GM18505 (cell line): ENCODE data around the gene FIGLA.

ENCODE experiments used
- ATAC-seq: cut with Tn5 transposase; IDR thresholded peaks from one replicate; pipeline ENCODE4 v1.9.1; 2021; ENCODE audit not compliant: unreplicated experiment
- POLR2A ChIP-seq: IDR thresholded peaks from 4 replicates; pipeline ENCODE4 v1.6.1; 2011; ENCODE audit warnings: borderline replicate concordance; ENCODE audit not compliant: insufficient read depth, insufficient read length; ENCODE audit errors: extremely low read depth

FIGLA gene

GRCh38 chr2:70733646-70734180 lies 56.7 kb downstream of the FIGLA start:
- no peak for ATAC-seq
- TF ChIP-seq POLR2A = no peak

DNA sequence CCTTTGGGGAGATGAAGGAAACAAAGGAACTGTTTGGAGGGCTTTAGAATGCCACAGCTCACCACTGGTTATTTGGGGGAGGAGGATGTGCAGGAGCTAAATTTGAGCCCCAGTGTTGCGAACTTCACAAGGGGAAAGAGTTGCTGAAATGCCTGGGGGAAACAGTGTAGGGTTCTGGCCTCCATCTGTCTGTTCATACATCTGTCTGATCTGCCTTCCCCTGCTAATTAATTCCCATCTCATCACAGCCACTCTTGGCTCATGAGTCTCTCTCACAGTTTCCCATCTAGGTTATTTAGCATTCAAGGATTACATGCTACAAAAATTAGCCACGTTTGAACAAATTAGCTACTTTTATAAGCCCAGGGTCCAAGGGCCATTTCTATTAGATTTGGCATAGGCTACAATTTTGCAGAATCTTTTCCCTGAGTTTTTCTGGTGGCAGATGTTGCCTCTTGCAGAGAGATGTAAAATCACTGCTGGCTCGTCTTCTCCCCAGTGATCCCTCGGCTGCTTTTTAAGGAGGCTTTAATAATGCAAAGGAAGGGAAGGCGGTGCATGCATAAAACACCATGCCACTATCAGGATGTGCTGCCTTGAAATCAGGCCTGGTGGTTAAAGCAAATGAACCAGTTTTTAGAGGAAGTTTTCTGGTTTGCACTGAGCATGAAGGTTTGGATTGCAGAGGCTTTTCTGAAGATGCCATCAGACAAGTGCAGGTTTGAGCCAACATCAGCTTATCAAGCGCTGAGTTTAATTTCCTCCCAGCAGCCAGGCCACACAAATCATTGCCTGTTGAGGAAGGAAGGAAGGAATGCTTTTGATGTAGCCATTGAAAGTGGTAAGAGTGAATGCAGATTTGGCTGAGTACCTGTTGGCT lies 57.4 kb downstream of the FIGLA start:
- ATAC-seq = no peak
- TF ChIP-seq POLR2A = no peak

GRCh38 chr2:70730730-70731129 lies 59.7 kb downstream of the FIGLA start:
- no peak for TF ChIP-seq POLR2A
- no peak for ATAC-seq

DNA sequence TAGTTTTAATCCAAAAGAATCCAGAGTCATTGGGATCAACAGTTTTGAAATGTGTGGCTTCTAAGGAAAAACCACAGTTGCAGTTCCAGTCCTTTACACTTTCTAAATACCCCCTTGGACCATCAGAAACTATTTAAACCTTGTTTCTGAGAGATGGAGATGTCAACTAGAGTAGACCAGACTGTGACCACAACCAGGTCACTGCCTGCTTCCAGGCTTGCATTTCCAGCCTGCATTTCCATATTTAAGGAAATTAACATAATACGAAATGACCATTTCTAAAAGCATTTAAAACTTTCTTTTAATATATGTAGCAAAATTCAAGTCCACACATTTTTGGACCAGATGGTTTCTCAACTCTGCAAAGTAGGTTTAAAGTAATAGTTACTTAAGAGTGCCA lies 60.8 kb downstream of the FIGLA start:
- no peak for TF ChIP-seq POLR2A
- ATAC-seq = no peak

DNA sequence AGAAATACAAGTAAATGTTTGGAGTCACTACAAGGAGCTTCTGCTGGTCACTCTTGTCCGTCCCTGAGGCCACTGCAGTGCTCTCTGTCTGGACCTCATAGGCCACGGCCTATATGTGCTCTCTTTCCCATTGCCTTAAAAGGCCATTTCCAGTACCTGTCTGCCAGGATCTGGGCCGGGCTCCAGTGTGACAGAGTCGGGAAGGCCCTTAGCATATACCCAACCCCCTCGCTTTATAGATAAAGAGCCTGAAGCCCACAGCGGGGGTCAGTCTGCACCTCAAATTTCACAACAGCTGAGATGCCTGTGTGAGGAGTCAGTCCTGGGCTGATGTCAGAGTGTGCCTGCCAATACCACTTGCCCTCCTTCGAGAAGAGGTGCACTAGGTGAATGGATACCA lies 62.3 kb downstream of the FIGLA start:
- TF ChIP-seq POLR2A = no peak
- ATAC-seq = no peak
